Adrenal gland (tissue), 5 donors: ENCODE measurements around the gene SWI5.

Experiments
- CTCF ChIP-seq, 6 experiments: fragments of 450-650 bp in 4 of 6; fragments of 200-600 bp in 2 of 6; sonication (generic) in 1 of 6; IDR thresholded peaks; 1 replicate in 5 of 6; 2 replicates in 1 of 6; pipeline versions ENCODE4 v1.5.1 to v1.8.0; 2016 to 2021; ENCODE audit warnings: antibody characterized with exemption in 6 of 6, mild to moderate bottlenecking in 2 of 6, moderate library complexity in 1 of 6
- POLR2A ChIP-seq, 2 donors: fragments of 450-650 bp; IDR thresholded peaks; one replicate each; pipeline ENCODE4 v1.6.1; 2017; ENCODE audit warnings: antibody characterized with exemption in 2 of 2, mild to moderate bottlenecking in 2 of 2, moderate library complexity in 1 of 2
- donor health status: DM: no; HTN: no; CAD: no.

GRCh38 chr9:128298535-128299482 is 22.7 kb downstream of the SWI5 start:
- no peak for TF ChIP-seq CTCF (IDR thresholded peaks at IDR 0.05)
- TF ChIP-seq POLR2A (IDR thresholded peaks at IDR 0.05): no peak
